ENCODE results near the gene SELENOH. TPM values are rescaled to one million over a fixed set of nuclear protein-coding genes. Genes with fewer than 3 reads are reported as not detected.

Gene SELENOH
- total and polyA plus RNA-seq, 9 of the 15 experiments (the other 6 are each of a cell fraction or from before 2014, with no cell fraction given): 16.6 to 299 (median 118) TPM

DNA sequence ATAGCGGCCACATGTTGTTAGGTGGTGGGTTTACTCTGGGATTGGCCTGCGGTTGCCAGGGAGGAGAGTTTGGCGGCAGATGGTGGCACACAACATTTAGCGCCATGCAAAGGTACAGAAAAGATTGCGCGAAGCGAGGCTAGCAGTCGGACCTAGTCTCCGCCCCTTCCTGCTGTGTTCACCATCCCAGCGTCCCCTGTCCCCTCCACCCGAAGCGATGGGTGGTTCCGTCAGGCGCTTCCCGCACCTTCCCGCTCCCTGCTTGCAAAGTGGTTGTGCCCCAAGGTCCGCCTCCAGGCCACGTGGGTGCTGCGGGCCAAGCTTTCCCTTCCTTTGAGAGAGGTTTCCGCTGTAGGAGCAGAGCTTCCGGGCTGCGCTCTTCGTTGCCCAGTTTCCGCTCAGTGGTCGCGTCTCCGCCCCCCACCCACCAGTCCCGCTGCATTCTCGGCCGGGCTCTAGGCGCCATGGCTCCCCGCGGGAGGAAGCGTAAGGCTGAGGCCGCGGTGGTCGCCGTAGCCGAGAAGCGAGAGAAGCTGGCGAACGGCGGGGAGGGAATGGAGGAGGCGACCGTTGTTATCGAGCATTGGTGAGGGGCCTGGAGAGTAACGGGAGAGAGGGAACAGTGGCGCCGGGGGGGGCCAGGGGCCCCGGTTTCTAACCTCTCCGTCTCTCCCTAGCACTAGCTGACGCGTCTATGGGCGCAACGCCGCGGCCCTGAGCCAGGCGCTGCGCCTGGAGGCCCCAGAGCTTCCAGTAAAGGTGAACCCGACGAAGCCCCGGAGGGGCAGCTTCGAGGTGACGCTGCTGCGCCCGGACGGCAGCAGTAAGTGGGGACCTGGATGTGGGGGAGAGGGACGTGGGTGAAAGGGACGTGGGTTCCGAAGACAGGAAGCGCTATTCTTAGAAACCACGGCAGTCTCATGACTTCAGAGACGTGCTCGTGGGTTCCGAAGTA is at the start of gene SELENOH (continued):
- TF ChIP-seq, protein P1, sequence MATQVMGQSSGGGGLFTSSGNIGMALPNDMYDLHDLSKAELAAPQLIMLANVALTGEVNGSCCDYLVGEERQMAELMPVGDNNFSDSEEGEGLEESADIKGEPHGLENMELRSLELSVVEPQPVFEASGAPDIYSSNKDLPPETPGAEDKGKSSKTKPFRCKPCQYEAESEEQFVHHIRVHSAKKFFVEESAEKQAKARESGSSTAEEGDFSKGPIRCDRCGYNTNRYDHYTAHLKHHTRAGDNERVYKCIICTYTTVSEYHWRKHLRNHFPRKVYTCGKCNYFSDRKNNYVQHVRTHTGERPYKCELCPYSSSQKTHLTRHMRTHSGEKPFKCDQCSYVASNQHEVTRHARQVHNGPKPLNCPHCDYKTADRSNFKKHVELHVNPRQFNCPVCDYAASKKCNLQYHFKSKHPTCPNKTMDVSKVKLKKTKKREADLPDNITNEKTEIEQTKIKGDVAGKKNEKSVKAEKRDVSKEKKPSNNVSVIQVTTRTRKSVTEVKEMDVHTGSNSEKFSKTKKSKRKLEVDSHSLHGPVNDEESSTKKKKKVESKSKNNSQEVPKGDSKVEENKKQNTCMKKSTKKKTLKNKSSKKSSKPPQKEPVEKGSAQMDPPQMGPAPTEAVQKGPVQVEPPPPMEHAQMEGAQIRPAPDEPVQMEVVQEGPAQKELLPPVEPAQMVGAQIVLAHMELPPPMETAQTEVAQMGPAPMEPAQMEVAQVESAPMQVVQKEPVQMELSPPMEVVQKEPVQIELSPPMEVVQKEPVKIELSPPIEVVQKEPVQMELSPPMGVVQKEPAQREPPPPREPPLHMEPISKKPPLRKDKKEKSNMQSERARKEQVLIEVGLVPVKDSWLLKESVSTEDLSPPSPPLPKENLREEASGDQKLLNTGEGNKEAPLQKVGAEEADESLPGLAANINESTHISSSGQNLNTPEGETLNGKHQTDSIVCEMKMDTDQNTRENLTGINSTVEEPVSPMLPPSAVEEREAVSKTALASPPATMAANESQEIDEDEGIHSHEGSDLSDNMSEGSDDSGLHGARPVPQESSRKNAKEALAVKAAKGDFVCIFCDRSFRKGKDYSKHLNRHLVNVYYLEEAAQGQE (IDR thresholded peaks at IDR 0.05; ENCODE audit: borderline replicate concordance): peak; percentile 71
- TF ChIP-seq, protein P1 (CRISPR knock-in tag; IDR thresholded peaks at IDR 0.05; ENCODE audit: low read depth): no peak
- no peak for TF ChIP-seq RBM34 (IDR thresholded peaks at IDR 0.05; ENCODE audit: borderline replicate concordance, insufficient read depth, low read length)
- no peak for TF ChIP-seq ZNF586 (CRISPR knock-in tag; conservative IDR thresholded peaks at IDR 0.05)
- peak; percentile 90; the same call in 1 of the 2 replicates for TF ChIP-seq THRAP3 (IDR thresholded peaks at IDR 0.05; ENCODE audit: borderline replicate concordance)
- peak; percentile 83 for TF ChIP-seq L3MBTL2 (IDR thresholded peaks at IDR 0.05)
- no peak for TF ChIP-seq CREBBP (IDR thresholded peaks at IDR 0.05; ENCODE audit: low read depth, low read length)
- TF ChIP-seq NONO (IDR thresholded peaks at IDR 0.05; ENCODE audit: low read depth in 2 of 2, low read length in 1 of 2): peak in 1 of 2 experiments; percentile 96; a peak in 2 of 4 replicates
- TF ChIP-seq, protein P2, sequence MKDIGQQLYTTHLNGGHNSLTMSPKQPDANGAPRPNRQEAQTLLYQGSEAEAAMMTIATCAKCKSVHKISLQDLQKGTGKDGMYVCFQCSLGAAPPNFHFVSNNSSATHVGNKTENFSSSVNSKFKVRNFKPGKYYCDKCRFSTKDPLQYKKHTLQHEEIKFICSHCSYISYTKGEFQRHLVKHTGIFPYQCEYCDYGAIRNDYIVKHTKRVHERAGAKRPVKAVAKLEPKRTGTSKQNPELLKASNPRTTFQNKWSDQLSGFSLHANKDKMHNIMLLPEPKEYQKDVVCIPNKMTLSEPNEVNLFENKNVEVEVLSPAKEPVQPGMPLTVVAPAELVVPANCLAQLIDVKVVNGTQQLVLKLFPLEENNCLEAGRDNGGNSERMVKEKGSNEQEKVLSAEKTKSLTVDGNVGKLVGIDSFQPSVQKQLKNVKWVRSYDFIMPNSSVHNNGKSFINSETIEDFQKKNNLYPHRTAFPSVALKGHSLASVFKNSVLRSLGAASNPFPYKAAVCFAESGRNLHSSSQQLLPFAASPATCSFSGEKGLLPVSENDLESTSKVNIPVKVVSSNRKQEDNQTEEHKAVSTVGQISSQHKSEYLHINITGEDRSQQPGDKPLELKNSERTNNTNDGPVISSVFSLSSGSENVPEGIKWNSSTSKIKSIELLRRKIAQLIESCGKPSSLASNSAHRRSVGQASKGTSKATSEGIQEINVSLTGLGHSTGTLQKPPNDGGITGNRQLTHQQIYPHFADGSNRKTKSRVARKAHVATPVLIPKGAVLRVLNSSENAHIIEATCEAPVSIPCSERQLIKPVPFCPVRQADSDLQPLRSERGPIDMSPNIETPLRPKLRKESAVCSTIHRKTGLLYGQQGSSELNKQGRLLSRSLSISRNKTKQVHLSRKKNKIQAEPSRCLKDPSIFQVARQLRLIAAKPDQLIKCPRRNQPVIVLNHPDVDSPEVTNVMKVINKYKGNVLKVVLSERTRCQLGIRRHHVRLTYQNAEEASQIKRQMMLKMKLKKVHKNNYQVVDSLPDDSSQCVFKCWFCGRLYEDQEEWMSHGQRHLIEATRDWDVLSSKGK (CRISPR knock-in tag; IDR thresholded peaks at IDR 0.05): no peak
- TF ChIP-seq, protein P3, sequence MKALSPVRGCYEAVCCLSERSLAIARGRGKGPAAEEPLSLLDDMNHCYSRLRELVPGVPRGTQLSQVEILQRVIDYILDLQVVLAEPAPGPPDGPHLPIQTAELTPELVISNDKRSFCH (CRISPR knock-in tag; IDR thresholded peaks at IDR 0.05): no peak
- TF ChIP-seq, protein P3 (tag; IDR thresholded peaks at IDR 0.05): peak; percentile 85
- peak; percentile 89 for TF ChIP-seq NR2C2 (CRISPR knock-in tag; IDR thresholded peaks at IDR 0.05)
- peak; percentile 80 for TF ChIP-seq NR2C2 (tag; IDR thresholded peaks at IDR 0.05)

All from K562 (cell line).